ENCODE data around the gene SFMBT1. TPM values are rescaled to one million over a fixed set of nuclear protein-coding genes. Genes with fewer than 3 reads are reported as not detected.

Gene SFMBT1
- total RNA-seq, 1 donor from 2014 or later: 19.7 TPM

DNA sequence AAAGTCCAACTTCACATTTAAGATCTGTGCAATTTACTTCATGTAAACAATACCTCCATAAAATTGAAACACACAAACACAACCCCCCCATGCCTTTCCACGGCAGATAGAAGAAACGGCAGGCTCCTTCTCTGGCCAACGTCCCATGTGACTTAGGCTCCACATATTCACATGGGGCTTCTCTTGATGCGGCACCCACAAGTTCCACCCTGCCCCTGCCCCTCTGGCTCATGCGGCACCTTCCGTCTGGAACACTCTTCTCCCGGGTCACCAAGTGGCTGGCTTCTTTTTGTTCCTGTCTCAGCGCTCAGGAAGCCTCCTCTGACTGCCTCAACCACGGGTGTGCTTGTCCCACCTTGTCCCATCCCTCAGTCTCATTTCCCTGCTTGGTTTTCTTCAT is 174.1 kb downstream of the SFMBT1 start:
- no peak for DNase-seq (ENCODE audit: low spot score, unreplicated experiment)
- peaks cover 4% of the 10 kb centered on the region for H3K4me1 Mint-ChIP-seq (ENCODE audit: low read depth)
- no peak overlapping the region for H3K4me3 Mint-ChIP-seq (ENCODE audit: low read depth)
- peak overlapping the region; percentile 11 for H3K27ac Mint-ChIP-seq
- H3K36me3 Mint-ChIP-seq (ENCODE audit: insufficient read depth): no peaks in the 10 kb centered on the region
- TF ChIP-seq, protein P1, sequence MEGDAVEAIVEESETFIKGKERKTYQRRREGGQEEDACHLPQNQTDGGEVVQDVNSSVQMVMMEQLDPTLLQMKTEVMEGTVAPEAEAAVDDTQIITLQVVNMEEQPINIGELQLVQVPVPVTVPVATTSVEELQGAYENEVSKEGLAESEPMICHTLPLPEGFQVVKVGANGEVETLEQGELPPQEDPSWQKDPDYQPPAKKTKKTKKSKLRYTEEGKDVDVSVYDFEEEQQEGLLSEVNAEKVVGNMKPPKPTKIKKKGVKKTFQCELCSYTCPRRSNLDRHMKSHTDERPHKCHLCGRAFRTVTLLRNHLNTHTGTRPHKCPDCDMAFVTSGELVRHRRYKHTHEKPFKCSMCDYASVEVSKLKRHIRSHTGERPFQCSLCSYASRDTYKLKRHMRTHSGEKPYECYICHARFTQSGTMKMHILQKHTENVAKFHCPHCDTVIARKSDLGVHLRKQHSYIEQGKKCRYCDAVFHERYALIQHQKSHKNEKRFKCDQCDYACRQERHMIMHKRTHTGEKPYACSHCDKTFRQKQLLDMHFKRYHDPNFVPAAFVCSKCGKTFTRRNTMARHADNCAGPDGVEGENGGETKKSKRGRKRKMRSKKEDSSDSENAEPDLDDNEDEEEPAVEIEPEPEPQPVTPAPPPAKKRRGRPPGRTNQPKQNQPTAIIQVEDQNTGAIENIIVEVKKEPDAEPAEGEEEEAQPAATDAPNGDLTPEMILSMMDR (IDR thresholded peaks at IDR 0.05; ENCODE audit: unreplicated experiment): no peak
- no peaks in the 10 kb centered on the region for H3K9me3 Mint-ChIP-seq (ENCODE audit: low read depth)
- no peaks in the 10 kb centered on the region for H3K27me3 Mint-ChIP-seq

DNA sequence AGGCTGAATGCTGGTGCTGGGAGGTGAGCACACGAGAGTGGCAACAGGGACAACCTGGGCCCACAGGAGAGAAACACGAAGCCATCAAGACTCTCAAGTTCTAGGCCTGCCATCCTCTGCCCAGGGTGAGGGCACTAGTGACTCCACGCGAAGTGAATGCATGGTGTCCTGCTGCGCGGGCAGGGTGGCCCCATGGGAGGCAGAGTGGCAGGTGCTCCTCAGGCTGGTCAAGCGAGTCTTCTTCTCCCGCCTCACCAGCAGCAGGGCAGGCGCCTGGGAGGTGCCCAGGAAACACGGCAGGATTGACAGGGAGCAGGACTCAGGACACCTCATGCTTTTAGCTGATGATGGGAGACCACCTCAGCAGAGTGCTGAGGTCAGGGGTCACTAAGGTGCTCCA is 175.4 kb downstream of the SFMBT1 start:
- DNase-seq (ENCODE audit: low spot score, unreplicated experiment): no peak
- H3K4me1 Mint-ChIP-seq (ENCODE audit: low read depth): peaks cover 4% of the 10 kb centered on the region
- no peak overlapping the region for H3K27ac Mint-ChIP-seq
- no peaks in the 10 kb centered on the region for H3K9me3 Mint-ChIP-seq (ENCODE audit: low read depth)
- H3K36me3 Mint-ChIP-seq (ENCODE audit: insufficient read depth): peaks cover 2% of the 10 kb centered on the region
- no peaks in the 10 kb centered on the region for H3K27me3 Mint-ChIP-seq
- no peak overlapping the region for H3K4me3 Mint-ChIP-seq (ENCODE audit: low read depth)
- TF ChIP-seq, protein P1 (IDR thresholded peaks at IDR 0.05; ENCODE audit: unreplicated experiment): no peak

DNA sequence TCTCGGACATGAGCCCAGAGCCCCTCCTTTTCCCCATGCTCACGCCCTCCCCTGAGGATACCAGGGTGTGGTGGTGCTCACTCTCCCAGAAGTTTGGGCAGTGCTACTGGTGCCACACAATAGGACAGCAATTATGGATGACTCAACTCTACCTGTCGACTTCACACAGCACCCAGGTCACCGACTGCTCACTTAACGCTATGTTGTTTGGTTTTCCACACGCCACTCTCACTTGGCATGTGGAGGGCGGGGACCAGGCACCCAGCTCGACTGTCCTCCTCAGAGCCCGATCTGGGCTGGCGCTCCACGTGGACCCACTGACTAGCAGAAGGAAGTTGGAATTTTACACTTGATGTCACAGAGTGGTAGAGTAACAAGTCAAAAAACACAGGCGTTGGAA is 179.4 kb downstream of the SFMBT1 start:
- TF ChIP-seq, protein P1 (IDR thresholded peaks at IDR 0.05; ENCODE audit: unreplicated experiment): no peak
- Mint-ChIP-seq H3K4me1 (ENCODE audit: low read depth) (no peaks in the 10 kb centered on the region), H3K27me3 (no peaks in the 10 kb centered on the region), H3K36me3 (ENCODE audit: insufficient read depth) (peaks cover 2% of the 10 kb centered on the region), H3K4me3 (ENCODE audit: low read depth) (no peak overlapping the region), H3K9me3 (ENCODE audit: low read depth) (no peaks in the 10 kb centered on the region), H3K27ac (no peak overlapping the region)
- DNase-seq (ENCODE audit: low spot score, unreplicated experiment): no peak

DNA sequence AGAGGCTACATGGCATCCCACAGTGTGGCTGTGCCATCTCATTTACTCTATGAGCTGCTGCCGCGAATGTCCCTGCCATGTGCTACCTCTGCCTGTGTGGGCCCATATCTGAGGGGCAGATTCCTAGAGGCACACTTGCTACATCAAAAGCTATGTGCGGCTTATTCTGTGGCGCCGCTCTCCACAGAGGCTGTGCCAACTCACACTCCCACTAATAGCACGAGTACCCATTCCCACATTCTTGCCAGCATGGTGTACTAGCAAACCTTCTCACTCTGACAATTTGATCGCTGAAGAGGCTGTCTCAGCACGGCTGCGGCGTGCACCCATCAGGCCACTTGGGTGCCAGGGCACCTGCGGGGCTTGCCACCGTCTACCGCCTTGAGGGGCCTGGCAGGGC is 179.9 kb downstream of the SFMBT1 start:
- H3K27me3 Mint-ChIP-seq: no peaks in the 10 kb centered on the region
- peaks cover 2% of the 10 kb centered on the region for H3K36me3 Mint-ChIP-seq (ENCODE audit: insufficient read depth)
- H3K4me1 Mint-ChIP-seq (ENCODE audit: low read depth): no peaks in the 10 kb centered on the region
- TF ChIP-seq, protein P1 (IDR thresholded peaks at IDR 0.05; ENCODE audit: unreplicated experiment): no peak
- H3K9me3 Mint-ChIP-seq (ENCODE audit: low read depth): no peaks in the 10 kb centered on the region
- DNase-seq (ENCODE audit: low spot score, unreplicated experiment): no peak
- H3K4me3 Mint-ChIP-seq (ENCODE audit: low read depth): no peak overlapping the region
- no peak overlapping the region for H3K27ac Mint-ChIP-seq

DNA sequence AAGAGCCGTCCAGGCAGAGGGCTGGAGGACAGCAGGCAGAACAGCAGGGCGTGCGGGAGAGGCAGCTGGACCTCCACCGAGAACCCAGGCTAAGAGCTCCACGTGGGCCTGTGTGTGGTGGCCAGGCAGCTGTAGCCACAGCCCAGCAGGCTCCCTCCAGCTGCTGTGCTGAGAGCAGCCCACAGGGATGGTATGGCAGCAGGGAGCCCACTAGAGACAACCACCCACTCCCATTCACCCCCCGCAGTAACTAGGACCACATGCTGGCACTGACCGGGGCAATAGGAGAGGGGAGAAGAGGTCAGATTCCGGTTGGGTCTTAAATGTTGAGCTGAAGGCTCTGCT is 185.5 kb downstream of the SFMBT1 start:
- no peaks in the 10 kb centered on the region for H3K9me3 Mint-ChIP-seq (ENCODE audit: low read depth)
- DNase-seq (ENCODE audit: low spot score, unreplicated experiment): no peak
- no peak overlapping the region for H3K27ac Mint-ChIP-seq
- no peaks in the 10 kb centered on the region for H3K4me1 Mint-ChIP-seq (ENCODE audit: low read depth)
- H3K4me3 Mint-ChIP-seq (ENCODE audit: low read depth): no peak overlapping the region
- H3K27me3 Mint-ChIP-seq: no peaks in the 10 kb centered on the region
- TF ChIP-seq, protein P1 (IDR thresholded peaks at IDR 0.05; ENCODE audit: unreplicated experiment): no peak
- H3K36me3 Mint-ChIP-seq (ENCODE audit: insufficient read depth): no peaks in the 10 kb centered on the region
